Activated CD4-positive, alpha-beta memory T cell treated with anti-CD3 and anti-CD28 coated beads, Interleukin-2, amount 10 ng/mL, durations not matched to agents 7 days and 5 days (primary cell): Measurements from ENCODE around the gene ADRA1B. TPM values are rescaled to one million over a fixed set of nuclear protein-coding genes. Genes with fewer than 3 reads are reported as not detected.

Experiments
- CTCF ChIA-PET: fragments of 350-600 bp; sonication (Branson Sonifier 250); formaldehyde crosslinking; loops from one replicate; lab custom pipeline; 2021; ENCODE audit warnings: antibody characterized with exemption, inconsistent platforms; lab: Charles Lee
- POLR2A ChIA-PET: fragments of 350-600 bp; sonication (Branson Sonifier 250); formaldehyde crosslinking; loops from one replicate; lab custom pipeline; 2021; ENCODE audit warnings: antibody characterized with exemption; lab: Charles Lee
- DNase-seq: peaks from one replicate; pipeline ENCODE4 v3.0.0-alpha.2; 2020
- H3K27ac Mint-ChIP-seq: one replicate; pipeline ENCODE4 v1.8.0; 2021; ENCODE audit warnings: mild to moderate bottlenecking, mixed read lengths
- H3K27me3 Mint-ChIP-seq: one replicate; pipeline ENCODE4 v1.8.0; 2021; ENCODE audit warnings: mixed read lengths
- H3K36me3 Mint-ChIP-seq: one replicate; pipeline ENCODE4 v1.8.0; 2021; ENCODE audit warnings: low read depth, mixed read lengths
- H3K4me1 Mint-ChIP-seq: one replicate; pipeline ENCODE4 v1.8.0; 2021; ENCODE audit warnings: mixed read lengths
- H3K4me3 Mint-ChIP-seq: one replicate; pipeline ENCODE4 v1.8.0; 2021; ENCODE audit warnings: mild to moderate bottlenecking, mixed read lengths
- H3K9me3 Mint-ChIP-seq: one replicate; pipeline ENCODE4 v1.8.0; 2021; ENCODE audit warnings: mixed read lengths
- total RNA-seq, 2 experiments: library from RNA; stranded (reverse); gene quantifications; one replicate each; pipeline ENCODE4 v1.2.3, GENCODE V29; 2021

ADRA1B gene
- total RNA-seq, 2 experiments from 2014 or later, result not detected

DNA sequence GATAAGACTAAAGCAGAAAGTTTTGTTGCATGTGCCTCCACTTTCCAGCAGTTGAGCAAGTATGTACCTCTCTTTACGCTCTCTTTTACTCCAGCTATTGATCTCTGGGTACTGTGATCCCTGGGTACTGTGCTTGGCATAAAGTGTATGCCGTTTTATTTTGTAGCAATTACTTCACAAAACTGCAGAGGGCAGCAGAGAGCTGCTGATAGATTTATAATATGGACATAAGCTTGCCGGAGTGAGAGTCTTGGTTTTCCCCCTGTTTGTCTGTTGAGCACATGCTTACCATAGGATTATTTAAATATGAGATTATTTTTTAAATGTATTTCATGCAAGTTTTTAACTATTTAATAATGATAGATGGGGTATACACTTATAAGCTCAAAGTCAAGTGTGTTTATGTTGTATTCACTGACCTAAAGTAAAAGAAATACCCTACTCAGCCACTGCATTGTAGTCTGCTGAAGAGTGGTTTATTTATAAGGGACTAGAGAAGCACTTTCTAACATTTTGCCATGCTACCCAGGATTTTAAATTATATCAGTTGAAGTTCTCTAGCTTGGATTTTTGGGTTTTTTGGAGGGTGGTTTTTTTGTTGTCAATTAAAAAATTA, 105.7 kb downstream of the ADRA1B start:
- H3K36me3 Mint-ChIP-seq, result peaks cover 14% of the 10 kb centered on the region
- H3K4me3 Mint-ChIP-seq, result no peak overlapping the region
- H3K9me3 Mint-ChIP-seq, result no peaks in the 10 kb centered on the region
- ChIA-PET POLR2A (interaction anchor here (0.8 to 3.2 kb wide), 3 partner anchors 13 to 330 kb away, joined by 3 to 18 read pairs (median 3); partner anchors contain the start of gene TTC1), CTCF (interaction anchor here (0.6 to 3.7 kb wide), 39 partner anchors 9 to 396 kb away, joined by 3 to 42 read pairs (median 4); partner anchors contain the start of gene TTC1)
- H3K27me3 Mint-ChIP-seq, result no peaks in the 10 kb centered on the region
- no peak overlapping the region for H3K27ac Mint-ChIP-seq
- peaks cover 16% of the 10 kb centered on the region for H3K4me1 Mint-ChIP-seq
- DNase-seq, result peak; percentile 53

Other genes with a start within 250 kb of the ADRA1B start
- 10 to 100 TPM; 41.6 to 43.0 TPM for gene TTC1, start 92.7 kb downstream of the ADRA1B start, total RNA-seq
- gene PWWP2A, start 203.0 kb downstream of the ADRA1B start, total RNA-seq, result 10 to 100 TPM; 21.9 to 24.6 TPM